HG03025 (cell line): ENCODE data around the gene RNF8.
"Not testable (repeated sequence)": the region's sequence is repeated elsewhere in the genome, so short reads cannot be mapped to it uniquely, and the experiment has no call there.

ENCODE experiments used
- ATAC-seq: cut with Tn5 transposase; IDR thresholded peaks from one replicate; pipeline ENCODE4 v1.9.1; 2021; ENCODE audit warnings: mild to moderate bottlenecking, moderate library complexity; ENCODE audit not compliant: unreplicated experiment, low FRiP score

Gene RNF8

GRCh38 chr6:37435816-37436215 lies 82.0 kb downstream of the RNF8 start:
- no peak for ATAC-seq

- ATAC-seq: no peak
Measured at GRCh38 chr6:37438930-37439329, 85.1 kb downstream of the RNF8 start.

- ATAC-seq: no peak
Measured at GRCh38 chr6:37441651-37442050, 87.9 kb downstream of the RNF8 start.

GRCh38 chr6:37442416-37443215 lies 88.8 kb downstream of the RNF8 start:
- ATAC-seq: no peak

- not testable (repeated sequence) for ATAC-seq
Measured at GRCh38 chr6:37443216-37443542, 89.4 kb downstream of the RNF8 start.
